GM18511 (cell line): ENCODE results near the gene DSG4.
"Not testable (repeated sequence)": the region's sequence is repeated elsewhere in the genome, so short reads cannot be mapped to it uniquely, and the experiment has no call there.

Experiments used
- ATAC-seq: cut with Tn5 transposase; IDR thresholded peaks from one replicate; pipeline ENCODE4 v1.9.1; 2021; ENCODE audit warnings: mild to moderate bottlenecking, moderate library complexity; ENCODE audit not compliant: unreplicated experiment

DSG4 gene

GRCh38 chr18:31376477-31376876 lies at the start of gene DSG4:
TSS of gene DSG4 (plus strand) at chr18:31376777. CDS start at chr18:31376912, 135 bp downstream.
- no peak for ATAC-seq

DNA sequence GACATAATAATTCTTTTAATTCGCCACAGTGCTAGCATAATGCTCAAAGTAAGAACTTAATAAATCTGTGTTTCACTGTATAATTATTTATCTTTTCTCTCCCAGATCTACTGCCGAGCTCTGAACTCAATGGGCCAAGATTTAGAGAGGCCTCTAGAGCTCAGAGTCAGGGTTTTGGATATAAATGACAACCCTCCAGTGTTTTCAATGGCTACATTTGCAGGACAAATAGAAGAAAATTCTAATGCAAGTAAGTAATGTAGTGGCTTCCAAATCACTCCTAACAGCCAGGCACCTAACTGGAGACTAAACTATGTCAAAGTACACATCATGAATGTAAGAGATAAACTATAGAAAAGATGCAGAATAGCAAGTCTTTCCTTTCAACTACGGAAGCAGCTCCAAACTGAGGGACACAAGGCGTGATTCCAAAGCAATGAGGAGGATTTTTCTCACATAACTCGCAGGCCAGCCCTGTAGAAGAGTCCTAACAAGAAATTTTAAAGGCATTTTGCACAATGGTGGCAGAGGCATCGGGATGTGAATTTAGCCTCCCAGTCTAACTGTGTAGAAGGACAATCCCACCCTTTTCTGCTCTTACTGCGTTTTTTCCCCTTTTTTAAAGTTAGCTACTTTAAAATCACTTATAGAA lies 46.7 kb upstream of the DSG4 start:
- ATAC-seq, result no peak

GRCh38 chr18:31343454-31343853 lies 33.1 kb upstream of the DSG4 start:
- no peak for ATAC-seq

DNA sequence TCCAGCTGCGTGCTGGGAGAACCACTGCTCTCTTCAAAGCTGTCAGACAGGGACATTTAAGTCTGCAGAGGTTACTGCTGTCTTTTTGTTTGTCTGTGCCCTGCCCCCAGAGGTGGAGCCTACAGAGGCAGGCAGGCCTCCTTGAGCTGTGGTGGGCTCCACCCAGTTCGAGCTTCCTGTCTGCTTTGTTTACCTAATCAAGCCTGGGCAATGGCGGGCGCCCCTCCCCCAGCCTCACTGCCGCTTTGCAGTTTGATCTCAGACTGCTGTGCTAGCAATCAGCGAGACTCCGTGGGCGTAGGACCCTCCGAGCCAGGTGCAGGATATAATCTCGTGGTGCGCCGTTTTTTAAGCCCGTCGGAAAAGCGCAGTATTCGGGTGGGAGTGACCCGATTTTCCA lies 23.2 kb upstream of the DSG4 start:
- ATAC-seq, result not testable (repeated sequence)

DNA sequence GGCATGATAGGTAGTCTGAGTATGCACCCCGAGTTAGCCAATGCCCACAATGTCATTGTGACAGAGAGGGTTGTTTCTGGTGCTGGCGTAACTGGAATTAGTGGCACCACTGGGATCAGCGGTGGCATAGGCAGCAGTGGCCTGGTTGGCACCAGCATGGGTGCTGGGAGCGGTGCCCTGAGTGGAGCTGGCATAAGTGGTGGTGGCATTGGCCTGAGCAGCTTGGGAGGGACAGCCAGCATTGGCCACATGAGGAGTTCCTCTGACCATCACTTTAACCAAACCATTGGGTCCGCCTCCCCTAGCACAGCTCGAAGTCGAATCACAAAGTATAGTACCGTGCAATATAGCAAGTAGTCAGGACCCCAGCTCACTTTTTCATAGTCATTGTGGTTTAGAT lies 21.6 kb upstream of the DSG4 start:
- ATAC-seq, result no peak

DNA sequence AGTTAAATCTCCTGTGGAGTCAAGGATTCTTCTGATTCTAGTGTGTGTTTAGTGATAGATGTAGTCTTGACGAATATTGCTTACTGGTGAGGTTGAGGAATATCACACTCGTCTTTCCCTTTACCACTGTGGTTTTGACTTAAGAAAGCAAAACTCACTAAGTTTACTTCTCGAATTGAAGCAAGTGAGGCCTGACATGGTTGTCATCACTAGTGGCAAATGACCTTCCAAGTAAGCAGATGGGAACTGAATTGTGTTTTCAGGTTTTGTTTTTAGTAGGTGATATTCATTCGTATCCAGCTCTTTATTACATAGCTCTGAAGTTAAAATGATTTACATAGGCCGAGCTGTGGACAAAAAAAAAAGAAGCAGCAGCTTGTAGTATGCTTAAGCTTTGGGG lies 20.6 kb upstream of the DSG4 start:
- ATAC-seq, result no peak

GRCh38 chr18:31364190-31364589 lies 12.4 kb upstream of the DSG4 start:
- no peak for ATAC-seq

DNA sequence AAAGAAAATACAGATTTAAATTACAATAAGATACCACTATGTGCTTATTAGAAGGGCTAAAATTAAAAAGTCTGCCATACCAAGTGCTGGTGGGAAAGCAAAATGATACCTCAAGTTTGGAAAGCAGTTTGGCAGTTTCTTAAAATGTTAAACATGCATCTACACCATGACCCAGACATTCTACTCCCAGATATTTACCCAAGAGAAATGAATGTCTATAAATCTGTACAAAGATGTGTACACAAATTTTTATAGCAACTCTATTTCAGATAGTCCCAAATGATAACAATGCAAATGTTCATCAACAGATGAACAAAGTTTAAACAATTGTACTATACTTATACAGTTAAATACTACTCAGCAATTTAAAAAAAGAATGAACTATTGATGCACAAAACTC lies 7.1 kb upstream of the DSG4 start:
- no peak for ATAC-seq

DNA sequence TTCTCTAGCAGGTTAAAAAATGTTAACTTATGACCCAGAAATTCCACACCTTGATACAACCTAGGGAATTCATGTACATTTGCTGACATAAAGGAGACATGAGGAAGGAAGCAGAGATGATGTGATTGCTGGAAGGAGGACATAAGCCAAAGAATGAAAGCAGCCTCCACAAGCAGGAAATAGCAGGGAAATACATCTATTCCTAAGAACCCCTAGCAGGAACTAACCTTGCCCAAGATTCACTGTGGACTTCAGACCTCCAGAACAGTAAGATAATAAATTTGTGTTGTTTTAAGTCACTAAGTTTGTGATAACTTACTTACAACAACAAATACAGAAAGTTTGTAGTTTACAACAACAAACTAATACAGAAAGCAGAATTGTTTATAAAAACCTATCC lies 4.6 kb upstream of the DSG4 start:
- no peak for ATAC-seq

DNA sequence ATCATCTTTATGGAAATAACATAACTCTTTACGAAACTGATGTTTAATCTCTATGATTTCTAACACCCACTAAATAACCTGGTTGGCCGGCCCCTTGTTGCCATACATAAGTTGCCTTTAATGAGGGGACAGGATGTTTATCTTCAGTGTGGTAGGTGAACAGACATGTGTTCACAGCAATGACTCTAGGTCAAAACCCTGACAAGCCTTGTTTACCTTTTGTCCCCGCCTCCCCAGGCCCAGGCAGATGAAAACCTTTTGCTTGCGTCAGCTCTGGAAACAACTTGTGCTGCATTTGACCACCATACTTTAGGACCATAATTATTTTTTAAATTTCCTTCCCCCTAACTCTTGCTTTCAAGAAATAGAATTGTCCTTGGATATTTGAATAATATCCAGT lies 2.9 kb upstream of the DSG4 start:
- ATAC-seq, result no peak

- no peak for ATAC-seq
Measured at GRCh38 chr18:31380912-31381311, 4.3 kb downstream of the DSG4 start.

DNA sequence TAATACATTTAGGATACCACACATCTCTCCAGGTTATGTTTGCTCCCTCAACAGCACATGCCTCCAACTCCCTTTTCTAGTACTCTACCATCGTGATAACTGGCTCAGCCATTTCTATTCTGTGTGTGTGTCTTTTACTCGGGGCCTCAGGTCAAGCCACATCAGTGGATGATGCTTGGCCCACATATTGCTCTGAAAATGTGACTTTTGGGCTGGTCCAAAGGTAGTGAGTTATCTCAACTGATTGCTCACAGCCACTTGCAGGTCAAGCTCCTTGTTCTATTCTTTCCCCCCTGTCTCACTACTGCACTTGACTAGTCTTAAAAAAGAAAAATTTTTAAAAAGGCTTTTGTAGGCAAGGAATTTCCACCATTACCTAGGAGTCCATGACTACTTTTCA lies 5.5 kb downstream of the DSG4 start:
- no peak for ATAC-seq

DNA sequence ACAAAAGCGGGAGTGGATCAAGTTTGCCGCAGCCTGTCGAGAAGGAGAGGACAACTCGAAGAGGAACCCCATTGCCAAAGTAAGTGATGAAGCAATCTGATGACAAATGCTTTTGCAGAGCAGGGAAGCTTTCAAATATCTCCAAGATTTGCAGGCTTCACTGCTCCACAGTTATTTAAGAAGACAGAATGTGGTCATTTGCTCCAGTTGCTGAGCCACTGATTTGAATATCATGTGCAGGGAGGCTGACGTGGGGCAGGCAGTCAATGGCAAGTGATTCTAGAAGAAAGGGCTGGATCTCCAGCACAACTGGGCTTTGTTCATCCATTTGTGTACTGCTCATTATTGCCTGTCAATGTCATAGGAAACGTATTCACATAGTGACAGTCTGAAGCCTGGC lies 10.2 kb downstream of the DSG4 start:
- no peak for ATAC-seq

GRCh38 chr18:31393286-31393685 lies 16.7 kb downstream of the DSG4 start:
- ATAC-seq, result no peak

DNA sequence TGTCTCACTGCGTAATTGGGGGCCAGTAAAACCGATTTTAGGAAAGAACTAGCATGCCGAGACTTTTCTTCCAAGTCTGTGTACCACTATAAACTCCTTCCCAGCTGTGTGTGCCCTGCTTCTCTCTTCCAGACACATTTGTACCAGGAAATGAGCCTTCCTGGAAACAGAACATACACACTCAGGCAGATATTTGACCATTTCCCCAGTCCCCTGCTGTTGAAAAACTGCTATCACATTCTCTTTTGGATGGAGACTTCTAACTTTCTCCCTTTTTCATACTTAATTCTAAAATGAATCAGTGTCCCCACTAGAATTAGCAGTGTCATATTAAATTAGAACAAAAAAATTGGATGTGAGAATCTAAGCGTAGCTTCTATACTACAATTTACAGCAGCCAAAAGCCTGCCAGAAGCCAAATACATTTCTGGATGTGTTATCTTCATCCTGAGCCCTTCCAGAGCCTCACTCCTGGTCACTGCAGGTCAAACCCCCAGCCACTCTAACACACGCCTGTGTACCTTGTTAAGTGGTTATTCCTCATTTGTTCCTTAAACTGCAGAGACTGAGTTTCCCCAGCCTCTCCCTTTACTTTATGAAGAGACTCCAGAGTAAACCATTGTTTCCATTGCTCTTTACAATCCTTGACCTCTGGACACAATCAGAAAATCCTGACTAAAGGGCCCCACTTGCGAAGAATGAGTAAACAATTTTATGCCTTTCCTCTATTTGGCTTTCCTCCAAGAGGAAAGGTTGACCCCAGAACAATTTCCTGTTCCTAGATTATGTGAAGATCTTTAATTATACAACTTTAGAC lies 20.4 kb downstream of the DSG4 start:
- no peak for ATAC-seq

GRCh38 chr18:31398191-31398590 lies 21.6 kb downstream of the DSG4 start:
- no peak for ATAC-seq

- ATAC-seq, result no peak
Measured at GRCh38 chr18:31399306-31400032, 22.9 kb downstream of the DSG4 start.

DNA sequence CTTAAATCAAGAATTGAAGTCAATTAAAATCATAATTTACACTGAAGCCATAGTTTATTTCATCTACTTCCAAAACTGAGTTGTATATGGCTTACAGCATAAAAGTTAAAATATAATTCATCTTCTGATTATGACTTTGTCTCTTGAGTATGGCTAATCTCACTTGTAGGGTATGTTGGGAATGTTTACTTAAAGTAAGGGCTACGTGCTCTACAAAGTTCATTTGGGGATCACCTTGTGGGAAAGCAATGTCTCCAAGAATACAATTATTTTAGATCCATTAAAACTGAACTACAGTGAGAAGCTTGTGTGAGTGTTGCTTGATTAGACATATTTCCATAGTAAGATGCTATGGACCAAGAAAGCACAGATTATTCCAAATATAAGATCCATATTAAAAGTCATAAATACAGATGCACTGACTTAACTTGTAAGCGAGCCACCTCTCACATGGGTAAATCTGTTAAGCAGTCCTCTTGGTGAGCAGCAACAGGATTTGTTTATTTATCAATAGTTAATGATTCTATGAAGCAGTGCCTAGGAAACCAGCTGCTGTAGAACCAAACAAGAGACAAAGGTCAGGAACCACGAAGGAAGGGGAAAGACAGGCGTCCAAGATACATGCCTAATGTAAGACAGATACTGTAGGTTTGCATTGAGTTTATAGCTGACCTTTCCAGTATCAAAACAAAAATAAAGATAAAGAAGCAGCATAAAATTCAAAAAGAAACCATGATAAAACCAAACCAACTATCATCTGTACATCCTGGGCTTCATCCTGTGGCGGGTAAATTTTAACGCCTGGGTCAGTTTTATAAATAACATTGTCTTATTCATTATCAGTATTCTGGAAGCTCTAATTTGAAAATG lies 24.8 kb downstream of the DSG4 start:
- no peak for ATAC-seq

- no peak for ATAC-seq
Measured at GRCh38 chr18:31402026-31402373, 25.4 kb downstream of the DSG4 start.

- no peak for ATAC-seq
Measured at GRCh38 chr18:31403409-31403808, 26.8 kb downstream of the DSG4 start.

- no peak for ATAC-seq
Measured at GRCh38 chr18:31407649-31408048, 31.1 kb downstream of the DSG4 start.
